Psoas muscle (tissue), 8 donors: ENCODE results near the gene ZNF414. TPM values are rescaled to one million over a fixed set of nuclear protein-coding genes. Genes with fewer than 3 reads are reported as not detected.

ENCODE experiments used
- ATAC-seq, 4 donors: fragments of 200-7000 bp; cut with Tn5 transposase; one replicate each; pipeline ENCODE4 v1.9.1; 2020; ENCODE audit warnings: moderate library complexity in 3 of 4, mild to moderate bottlenecking in 2 of 4
- DNase-seq, 2 donors: peaks; one replicate each; pipeline ENCODE4 v3.0.0-alpha.2; 2020
- H3K27ac ChIP-seq: fragments of 200-600 bp; one replicate; pipeline ENCODE4 v1.8.0; 2022
- H3K27me3 ChIP-seq, 3 donors: fragments of 200-600 bp in 1 of 3; one replicate each; pipeline versions ENCODE4 v1.6.1 to v1.8.0; 2013 to 2022; ENCODE audit warnings: low read length in 2 of 3, mild to moderate bottlenecking in 2 of 3, moderate library complexity in 1 of 3; ENCODE audit not compliant: insufficient read depth in 3 of 3
- H3K36me3 ChIP-seq, 2 donors: fragments of 200-600 bp in 1 of 2; one replicate each; pipeline versions ENCODE4 v1.6.1 to v1.8.0; 2013 to 2022; ENCODE audit warnings: low read depth in 1 of 2, mild to moderate bottlenecking in 1 of 2, moderate library complexity in 1 of 2; ENCODE audit not compliant: insufficient read depth in 1 of 2
- H3K4me1 ChIP-seq: fragments of 200-600 bp; one replicate; pipeline ENCODE4 v1.8.0; 2022
- H3K4me3 ChIP-seq: fragments of 200-600 bp; one replicate; pipeline ENCODE4 v1.8.0; 2022; ENCODE audit warnings: mild to moderate bottlenecking
- H3K9me3 ChIP-seq: fragments of 200-600 bp; one replicate; pipeline ENCODE4 v1.8.0; 2022
- WGBS, 3 donors: extraction: QIAGEN DNeasy Blood & Tissue Kit; methylation state at CpG; one replicate each; pipeline versions ENCODE4 v1.1.6 to v1.1.7; 2013; 5-methylcytosine and 5-hydroxymethylcytosine counted together
- intact Hi-C, 2 donors: fragments of 100-400 bp; cut with DNase I; formaldehyde crosslinking; loops; one replicate each; pipeline versions ENCODE4 v1.11.0 to v1.14.2; 2022
- polyA plus RNA-seq, 3 donors: library from polyadenylated mRNA; stranded (reverse); fragments of 200-250 nt; gene quantifications; one replicate each; pipeline ENCODE4 v1.2.3, GENCODE V29; 2013
- total RNA-seq, 4 donors: library from RNA; stranded (reverse); fragmentation: NEBNext Ultra II Directional in 2 of 4; extraction: Animal tissue kit (Norgen Biotek cat#: 25700) in 2 of 4; gene quantifications; one replicate each; pipeline versions ENCODE4 v1.2.1 to v1.2.4, GENCODE V29; 2021 to 2023
- TF ChIP-seq, protein P1 (sequence below): fragments of 200-600 bp; IDR thresholded peaks from one replicate; pipeline ENCODE4 v1.8.0; 2022; ENCODE audit warnings: antibody characterized with exemption
- donor health status: healthy with polysubstance abuse.
- donor health status: DM: no; HTN: no; CAD: no; lungs with moderate emphysema.
- donor health status: Bipolar disorder and iron deficiency.
- donor health status: healthy.
- donor health status: DM: yes; HTN: yes; CAD: no.
- donor health status: DM: no; HTN: no; CAD: no.
- donor health status: DM: no; HTN: no; CAD: no.
- donor health status: DM: yes; HTN: yes; CAD: no.

The ZNF414 gene
- total and polyA plus RNA-seq, 7 donors, result 10.4 to 21.6 (median 17.8) TPM

GRCh38 chr19:8537099-8537498 lies 23.1 kb upstream of the ZNF414 start:
- intact Hi-C loops, result no loop called here
- DNase-seq (no peak), ATAC-seq (no peak)
- Histone ChIP-seq H3K4me3 (no peak overlapping the region), H3K36me3 (no peaks in the 10 kb centered on the region), H3K4me1 (no peaks in the 10 kb centered on the region), H3K9me3 (no peaks in the 10 kb centered on the region), H3K27ac (no peak overlapping the region), H3K27me3 (no peaks in the 10 kb centered on the region)
- TF ChIP-seq, protein P1, sequence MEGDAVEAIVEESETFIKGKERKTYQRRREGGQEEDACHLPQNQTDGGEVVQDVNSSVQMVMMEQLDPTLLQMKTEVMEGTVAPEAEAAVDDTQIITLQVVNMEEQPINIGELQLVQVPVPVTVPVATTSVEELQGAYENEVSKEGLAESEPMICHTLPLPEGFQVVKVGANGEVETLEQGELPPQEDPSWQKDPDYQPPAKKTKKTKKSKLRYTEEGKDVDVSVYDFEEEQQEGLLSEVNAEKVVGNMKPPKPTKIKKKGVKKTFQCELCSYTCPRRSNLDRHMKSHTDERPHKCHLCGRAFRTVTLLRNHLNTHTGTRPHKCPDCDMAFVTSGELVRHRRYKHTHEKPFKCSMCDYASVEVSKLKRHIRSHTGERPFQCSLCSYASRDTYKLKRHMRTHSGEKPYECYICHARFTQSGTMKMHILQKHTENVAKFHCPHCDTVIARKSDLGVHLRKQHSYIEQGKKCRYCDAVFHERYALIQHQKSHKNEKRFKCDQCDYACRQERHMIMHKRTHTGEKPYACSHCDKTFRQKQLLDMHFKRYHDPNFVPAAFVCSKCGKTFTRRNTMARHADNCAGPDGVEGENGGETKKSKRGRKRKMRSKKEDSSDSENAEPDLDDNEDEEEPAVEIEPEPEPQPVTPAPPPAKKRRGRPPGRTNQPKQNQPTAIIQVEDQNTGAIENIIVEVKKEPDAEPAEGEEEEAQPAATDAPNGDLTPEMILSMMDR, result no peak
- WGBS, 3 donors, result 85 to 94% (median 86%) methylated on average over 3 of the region's 3 CpGs

- Histone ChIP-seq H3K36me3 (no peaks in the 10 kb centered on the region), H3K27me3 (no peaks in the 10 kb centered on the region), H3K27ac (no peak overlapping the region), H3K4me3 (no peak overlapping the region), H3K9me3 (no peaks in the 10 kb centered on the region), H3K4me1 (no peaks in the 10 kb centered on the region)
- ATAC-seq (no peak), DNase-seq (no peak)
- TF ChIP-seq, protein P1, result no peak
- intact Hi-C loops, result no loop called here
- 68 to 77% (median 69%) methylated on average over 22 of the region's 22 CpGs for WGBS, 3 donors
Observed at GRCh38 chr19:8536282-8536681, 22.3 kb upstream of the ZNF414 start.

DNA sequence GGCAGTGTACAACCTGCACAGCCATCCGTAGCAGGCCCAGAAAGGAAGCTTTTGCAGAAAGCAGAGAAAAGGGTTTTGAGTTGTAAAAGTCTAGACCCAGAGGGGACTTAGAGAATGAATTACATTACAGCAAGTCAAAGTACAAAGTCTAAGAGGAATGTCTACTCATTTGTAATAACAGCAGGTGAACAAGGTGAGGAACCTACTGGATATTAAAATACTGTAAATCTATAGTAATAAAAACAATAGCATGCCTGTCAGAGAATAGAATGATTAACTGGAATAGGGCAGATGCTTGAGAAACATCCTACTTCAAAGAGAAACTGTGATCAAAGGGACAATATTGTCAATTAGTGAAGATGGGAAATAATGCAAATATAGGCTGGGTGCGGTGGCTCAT lies 18.3 kb upstream of the ZNF414 start:
- H3K9me3 ChIP-seq, result peaks cover 4% of the 10 kb centered on the region
- no peaks in the 10 kb centered on the region for H3K4me1 ChIP-seq
- no peak for DNase-seq
- H3K36me3 ChIP-seq, result no peaks in the 10 kb centered on the region
- intact Hi-C loops, result no loop called here
- WGBS, 3 donors, result 75 to 79% (median 76%) methylated on average over 2 of the region's 2 CpGs
- no peak for ATAC-seq
- H3K4me3 ChIP-seq, result no peak overlapping the region
- no peak overlapping the region for H3K27ac ChIP-seq
- H3K27me3 ChIP-seq, result no peaks in the 10 kb centered on the region
- TF ChIP-seq, protein P1, result no peak

GRCh38 chr19:8531470-8531869 lies 17.5 kb upstream of the ZNF414 start:
- Histone ChIP-seq H3K27me3 (peaks cover 0 to under 1% (median 0%) of the 10 kb centered on the region in 3 donors), H3K9me3 (peaks cover 5% of the 10 kb centered on the region), H3K4me3 (no peak overlapping the region), H3K4me1 (no peaks in the 10 kb centered on the region), H3K27ac (no peak overlapping the region), H3K36me3 (no peaks in the 10 kb centered on the region)
- intact Hi-C loops, result no loop called here
- no peak for ATAC-seq
- 53 to 72% (median 63%) methylated on average over 7 of the region's 7 CpGs for WGBS, 3 donors
- no peak for DNase-seq
- TF ChIP-seq, protein P1, result no peak

DNA sequence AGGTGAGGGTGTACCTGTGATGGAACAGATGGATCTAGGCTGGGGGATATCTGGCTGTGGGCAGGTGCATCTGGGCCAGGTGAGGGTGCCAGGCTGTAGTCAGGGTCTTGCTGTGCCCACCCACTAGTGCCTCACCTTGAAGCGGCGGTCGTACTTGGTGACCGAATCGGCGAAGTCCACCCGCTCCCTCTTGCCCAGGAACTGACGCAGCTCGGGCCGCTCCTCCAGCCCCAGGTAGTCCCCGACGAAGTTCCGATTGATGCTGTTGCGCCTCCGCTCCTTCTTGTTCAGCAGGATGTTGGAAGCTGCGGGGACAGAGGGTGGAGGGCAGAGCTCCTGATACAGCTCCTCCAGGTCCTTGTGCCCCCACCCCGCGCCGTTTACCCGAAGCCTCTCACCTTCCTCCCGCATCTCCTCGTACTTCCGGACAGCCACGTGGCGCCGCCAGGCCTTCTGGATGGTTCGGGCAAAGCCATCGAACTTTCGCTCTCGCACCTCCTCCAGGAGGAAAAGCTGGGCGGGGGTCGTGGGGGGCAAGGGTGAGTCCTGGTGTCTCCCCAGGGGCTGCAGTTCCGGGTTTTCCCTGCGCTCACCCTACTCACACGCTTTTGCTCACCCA lies 16.2 kb upstream of the ZNF414 start:
- Histone ChIP-seq H3K27ac (no peak overlapping the region), H3K9me3 (peaks cover 5% of the 10 kb centered on the region), H3K36me3 (no peaks in the 10 kb centered on the region), H3K27me3 (peaks cover 0 to 4% (median 0%) of the 10 kb centered on the region in 3 donors), H3K4me1 (no peaks in the 10 kb centered on the region), H3K4me3 (no peak overlapping the region)
- 89 to 92% (median 90%) methylated on average over 30 to 35 of the region's 35 CpGs for WGBS, 3 donors
- intact Hi-C loops, result no loop called here
- TF ChIP-seq, protein P1, result no peak
- ATAC-seq, result no peak
- DNase-seq, result no peak
